IMR-90 (cell line): ENCODE measurements around the gene SELENOV. TPM values are rescaled to one million over a fixed set of nuclear protein-coding genes. Genes with fewer than 3 reads are reported as not detected.

Experiments used
- ATAC-seq: fragments of 200-7000 bp; cut with Tn5 transposase; 2 replicates; pipeline ENCODE4 v1.9.1; 2020; ENCODE audit warnings: low read depth, mild to moderate bottlenecking, moderate library complexity
- BruUV-seq: library from RNA; stranded (reverse); fragments of 400-500 nt; replicated peaks from 2 replicates; lab custom pipeline; 2021; lab: Mats Ljungman, UMichigan
- CTCF ChIA-PET: fragments of 300-600 bp; formaldehyde crosslinking; extraction: SDS; loops from one replicate; lab custom pipeline; 2021; ENCODE audit warnings: antibody characterized with exemption; lab: Yijun Ruan, JAX
- POLR2A ChIA-PET: fragments of 300-600 bp; sonication (Branson Sonifier 250); formaldehyde crosslinking; loops from one replicate; lab custom pipeline; 2022; ENCODE audit warnings: antibody characterized with exemption; ENCODE audit not compliant: unreplicated experiment; lab: Charles Lee
- DNase-seq: peaks from one replicate; pipeline ENCODE4 v3.0.0; 2013
- H2AFZ ChIP-seq: replicated peaks from 2 replicates; pipeline ENCODE3; 2013; ENCODE audit warnings: low read length, mild to moderate bottlenecking; ENCODE audit not compliant: poor library complexity
- H2AK5ac ChIP-seq: 2 replicates; pipeline ENCODE4 v1.6.1; 2013; ENCODE audit warnings: low read depth, low read length, inconsistent platforms
- H2AK9ac ChIP-seq: replicated peaks from 2 replicates; pipeline ENCODE3; 2013; ENCODE audit warnings: mild to moderate bottlenecking, low read depth, low read length, moderate library complexity; ENCODE audit not compliant: poor library complexity
- H2BK120ac ChIP-seq: 2 replicates; pipeline ENCODE4 v1.6.1; 2013; ENCODE audit warnings: low read depth, low read length, inconsistent platforms
- H2BK15ac ChIP-seq: 3 replicates; pipeline ENCODE4 v1.6.1; 2013; ENCODE audit warnings: low read depth, low read length, inconsistent platforms
- H2BK20ac ChIP-seq: 2 replicates; pipeline ENCODE4 v1.6.1; 2013; ENCODE audit warnings: low read depth, mild to moderate bottlenecking, inconsistent platforms, low read length, moderate library complexity
- H2BK5ac ChIP-seq: 2 replicates; pipeline ENCODE4 v1.6.1; 2013; ENCODE audit warnings: mild to moderate bottlenecking, low read depth, low read length, inconsistent platforms; ENCODE audit not compliant: poor library complexity, severe bottlenecking
- H3K14ac ChIP-seq: replicated peaks from 2 replicates; pipeline ENCODE4 v1.6.1; 2013; ENCODE audit warnings: low read depth, low read length, inconsistent platforms
- H3K18ac ChIP-seq: 2 replicates; pipeline ENCODE4 v1.6.1; 2013; ENCODE audit warnings: low read depth, low read length, control low read depth
- H3K23ac ChIP-seq: 2 replicates; pipeline ENCODE4 v1.6.1; 2013; ENCODE audit warnings: low read depth, low read length, inconsistent platforms
- H3K27ac ChIP-seq: 2 replicates; pipeline ENCODE4 v1.5.1; 2013; ENCODE audit warnings: mild to moderate bottlenecking, control low read depth, low read length; ENCODE audit not compliant: insufficient read depth
- H3K27me3 ChIP-seq: 2 replicates; pipeline ENCODE4 v1.6.1; 2013; ENCODE audit warnings: low read length; ENCODE audit not compliant: control insufficient read depth, insufficient read depth
- H3K36me3 ChIP-seq: 2 replicates; pipeline ENCODE4 v1.6.1; 2013; ENCODE audit warnings: low read length, mixed read lengths; ENCODE audit not compliant: control insufficient read depth, insufficient read depth
- H3K4ac ChIP-seq: 2 replicates; pipeline ENCODE4 v1.6.1; 2013; ENCODE audit warnings: low read depth, low read length, inconsistent platforms
- H3K4me1 ChIP-seq: 2 replicates; pipeline ENCODE4 v1.6.1; 2013; ENCODE audit warnings: low read length, mixed read lengths; ENCODE audit not compliant: control insufficient read depth, insufficient read depth
- H3K4me2 ChIP-seq: 2 replicates; pipeline ENCODE4 v1.6.1; 2013; ENCODE audit warnings: low read depth, mild to moderate bottlenecking, control low read depth, low read length, moderate library complexity
- H3K4me3 ChIP-seq: 2 replicates; pipeline ENCODE4 v1.5.1; 2013; ENCODE audit warnings: low read depth, mild to moderate bottlenecking, control low read depth, low read length, moderate library complexity; ENCODE audit not compliant: insufficient read depth
- H3K56ac ChIP-seq: 2 replicates; pipeline ENCODE4 v1.6.1; 2013; ENCODE audit warnings: low read length, inconsistent platforms; ENCODE audit not compliant: insufficient read depth; ENCODE audit errors: extremely low read depth
- H3K79me1 ChIP-seq, 2 experiments: 2 replicates each; pipeline ENCODE4 v1.6.1; 2013; ENCODE audit warnings: low read length in 2 of 2, inconsistent platforms in 1 of 2, low read depth in 1 of 2
- H3K9ac ChIP-seq: 2 replicates; pipeline ENCODE4 v1.6.1; 2013; ENCODE audit warnings: low read depth, low read length, control low read depth
- H3K9me1 ChIP-seq: 2 replicates; pipeline ENCODE4 v1.6.1; 2013; ENCODE audit warnings: low read length, inconsistent platforms; ENCODE audit not compliant: insufficient read depth
- H3K9me3 ChIP-seq: 2 replicates; pipeline ENCODE4 v1.6.1; 2013; ENCODE audit warnings: low read length; ENCODE audit not compliant: control insufficient read depth, insufficient read depth
- H4K20me1 ChIP-seq: 2 replicates; pipeline ENCODE4 v1.6.1; 2013; ENCODE audit warnings: low read length, inconsistent platforms; ENCODE audit not compliant: insufficient read depth
- H4K5ac ChIP-seq: 2 replicates; pipeline ENCODE4 v1.6.1; 2013; ENCODE audit warnings: mild to moderate bottlenecking, low read depth, low read length, control low read depth
- H4K8ac ChIP-seq, 2 experiments: 2 replicates each; pipeline ENCODE4 v1.6.1; 2013; ENCODE audit warnings: low read depth in 2 of 2, low read length in 2 of 2, control low read depth in 1 of 2, inconsistent platforms in 1 of 2
- H4K91ac ChIP-seq: 2 replicates; pipeline ENCODE4 v1.6.1; 2013; ENCODE audit warnings: low read depth, low read length, inconsistent platforms; ENCODE audit not compliant: insufficient read depth
- WGBS, 2 experiments: methylation state at CpG; one replicate each; pipeline versions ENCODE4 v1.1.5 to v1.1.7; 2013; ENCODE audit warnings: missing lambda C conversion rate in 2 of 2; ENCODE audit not compliant: insufficient read length in 1 of 2; ENCODE audit errors: extremely low coverage in 2 of 2; 5-methylcytosine and 5-hydroxymethylcytosine counted together
- dilution Hi-C: fragments of 300-500 bp; cut with HindIII; formaldehyde crosslinking; loops from one replicate; pipeline ENCODE4 v1.14.3; 2018; ENCODE audit warnings: low sequenced_read_pairs; ENCODE audit not compliant: unreplicated experiment
- in situ Hi-C: fragments of 300-500 bp; cut with MboI; formaldehyde crosslinking; loops from 3 replicates; pipeline ENCODE4 v1.14.3; 2019; ENCODE audit warnings: low sequenced_read_pairs, inconsistent platforms, mixed read lengths
- intact Hi-C: fragments of 100-400 bp; cut with micrococcal nuclease; formaldehyde crosslinking; loops from 2 replicates; pipeline ENCODE4 v1.10.0; 2022
- polyA plus RNA-seq, 3 experiments: library from polyadenylated mRNA; depleted of rRNA; stranded (reverse); fragments of >200 nt; gene quantifications; 2 replicates each; pipeline ENCODE4 v1.2.3, GENCODE V29; 2012; ENCODE audit warnings: low replicate concordance in 1 of 3
- total RNA-seq: library from RNA; depleted of rRNA; stranded (reverse); fragments of >200 nt; gene quantifications from 2 replicates; pipeline ENCODE4 v1.2.3, GENCODE V29; 2012
- TF ChIP-seq, protein P1 (sequence below): fragments of 150-350 bp; IDR thresholded peaks from 2 replicates; pipeline ENCODE4 v1.6.1; 2017; ENCODE audit warnings: mild to moderate bottlenecking, antibody characterized with exemption, low read length, low read depth
- TF ChIP-seq, protein P2 (sequence below): fragments of 150-350 bp; IDR thresholded peaks from 2 replicates; pipeline ENCODE4 v1.6.1; 2016; ENCODE audit warnings: low read depth, mild to moderate bottlenecking, low read length, moderate library complexity, borderline replicate concordance

Gene SELENOV
- total and polyA plus RNA-seq, 2 of the 4 experiments (the other 2 are of a cell fraction) = not detected

DNA sequence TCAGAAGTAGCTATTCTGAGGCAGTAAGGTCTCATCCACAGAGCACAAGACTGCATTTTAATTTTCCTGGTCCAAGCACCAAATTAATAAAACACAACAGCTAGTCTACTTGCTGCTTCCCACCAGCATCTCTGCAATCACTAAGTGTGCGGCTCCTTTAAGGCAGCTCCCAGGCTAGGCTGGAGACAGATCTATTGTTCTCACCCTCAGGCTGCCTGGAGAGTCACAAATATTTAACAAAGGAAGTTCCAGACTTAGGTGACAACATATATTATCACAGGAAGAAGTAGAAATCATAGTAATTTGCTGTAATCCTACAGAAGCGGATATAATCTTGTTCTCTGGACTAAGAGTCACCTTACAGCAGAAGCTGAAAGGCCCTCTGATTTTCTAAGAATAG lies 27.3 kb downstream of the SELENOV start:
- Histone ChIP-seq H3K27me3 (peaks cover 1% of the 10 kb centered on the region; the same call in 1 of the 2 replicates), H2AK9ac (no peak overlapping the region), H3K4me2 (no peak overlapping the region), H4K5ac (no peak overlapping the region), H3K56ac (no peak overlapping the region), H3K9me1 (no peaks in the 10 kb centered on the region), H3K14ac (no peak overlapping the region), H3K9ac (no peak overlapping the region), H2BK120ac (no peak overlapping the region), H4K20me1 (peaks cover 3% of the 10 kb centered on the region; the same call in 1 of the 2 replicates), H2BK20ac (no peak overlapping the region), H3K23ac (no peak overlapping the region), H2BK15ac (no peak overlapping the region), H3K4ac (no peak overlapping the region), H3K36me3 (no peaks in the 10 kb centered on the region), H4K8ac (no peak overlapping the region), H3K9me3 (no peaks in the 10 kb centered on the region), H3K4me3 (no peak overlapping the region), H2AK5ac (no peak overlapping the region), H2AFZ (no peak overlapping the region), H3K18ac (no peak overlapping the region), H4K91ac (no peak overlapping the region), H2BK5ac (no peak overlapping the region), H3K4me1 (no peaks in the 10 kb centered on the region), H3K79me1 (peaks cover 0 to 20% of the 10 kb centered on the region in 2 experiments; a peak in 3 of 4 replicates), H3K27ac (no peak overlapping the region)
- TF ChIP-seq, protein P1, sequence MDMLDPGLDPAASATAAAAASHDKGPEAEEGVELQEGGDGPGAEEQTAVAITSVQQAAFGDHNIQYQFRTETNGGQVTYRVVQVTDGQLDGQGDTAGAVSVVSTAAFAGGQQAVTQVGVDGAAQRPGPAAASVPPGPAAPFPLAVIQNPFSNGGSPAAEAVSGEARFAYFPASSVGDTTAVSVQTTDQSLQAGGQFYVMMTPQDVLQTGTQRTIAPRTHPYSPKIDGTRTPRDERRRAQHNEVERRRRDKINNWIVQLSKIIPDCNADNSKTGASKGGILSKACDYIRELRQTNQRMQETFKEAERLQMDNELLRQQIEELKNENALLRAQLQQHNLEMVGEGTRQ = no peak
- TF ChIP-seq, protein P2, sequence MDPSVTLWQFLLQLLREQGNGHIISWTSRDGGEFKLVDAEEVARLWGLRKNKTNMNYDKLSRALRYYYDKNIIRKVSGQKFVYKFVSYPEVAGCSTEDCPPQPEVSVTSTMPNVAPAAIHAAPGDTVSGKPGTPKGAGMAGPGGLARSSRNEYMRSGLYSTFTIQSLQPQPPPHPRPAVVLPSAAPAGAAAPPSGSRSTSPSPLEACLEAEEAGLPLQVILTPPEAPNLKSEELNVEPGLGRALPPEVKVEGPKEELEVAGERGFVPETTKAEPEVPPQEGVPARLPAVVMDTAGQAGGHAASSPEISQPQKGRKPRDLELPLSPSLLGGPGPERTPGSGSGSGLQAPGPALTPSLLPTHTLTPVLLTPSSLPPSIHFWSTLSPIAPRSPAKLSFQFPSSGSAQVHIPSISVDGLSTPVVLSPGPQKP = no peak
- CTCF ChIA-PET = interaction anchor here (0.6 to 1.7 kb wide), 2 partner anchors 9 to 103 kb away, joined by 3 to 4 read pairs; no protein-coding TSS in a partner anchor
- WGBS, 2 experiments = no CpG with 5 or more reads among the region's 2 CpGs
- in situ Hi-C loops = loop anchor here (10.0 kb wide), 1 partner anchor 303 kb away; the partner anchor contains the start of gene FBL
- intact Hi-C loops = loop anchor here (5.0 kb wide), 1 partner anchor 280 kb away; no protein-coding TSS in a partner anchor
- ATAC-seq = no peak
- dilution Hi-C loops = no loop called here
- POLR2A ChIA-PET = no interaction called here
- no peak for DNase-seq
- no TSS peak for BruUV-seq
